HepG2 (cell line): ENCODE data around the gene MADCAM1. TPM values are rescaled to one million over a fixed set of nuclear protein-coding genes. Genes with fewer than 3 reads are reported as not detected.

Source experiments
- ATAC-seq: fragments of 200-7000 bp; cut with Tn5 transposase; 3 replicates; pipeline ENCODE4 v1.9.1; 2020; ENCODE audit warnings: mild to moderate bottlenecking, moderate library complexity
- BruUV-seq: library from RNA; stranded (reverse); fragments of 400-500 nt; replicated peaks from 2 replicates; lab custom pipeline; 2021; lab: Mats Ljungman, UMichigan
- CTCF ChIA-PET: fragments of 300-600 bp; formaldehyde crosslinking; extraction: SDS; loops from one replicate; lab custom pipeline; 2021; ENCODE audit warnings: low total read pairs, inconsistent platforms, low intra/inter-chr PET ratio; lab: Yijun Ruan, JAX
- POLR2A ChIA-PET: fragments of 350-600 bp; sonication (Branson Sonifier 250); formaldehyde crosslinking; loops from one replicate; lab custom pipeline; 2020; ENCODE audit warnings: antibody characterized with exemption, inconsistent platforms; lab: Yijun Ruan, JAX
- DNase-seq: peaks from one replicate; pipeline ENCODE4 v3.0.0-alpha.2; 2015; ENCODE audit warnings: low spot score
- FAIRE-seq: peaks from 3 replicates; lab custom pipeline; 2011; peaks lifted over from hg19 to GRCh38; lab: Jason Lieb, UNC
- H2AFZ ChIP-seq: one replicate; pipeline ENCODE4 v1.6.1; 2011; ENCODE audit warnings: low read length, inconsistent platforms
- H3K27ac ChIP-seq: fragments of 300-600 bp; 3 replicates; pipeline ENCODE4 v1.8.0; 2011; ENCODE audit warnings: mixed run types, mild to moderate bottlenecking, mixed read lengths, low read length, inconsistent platforms; ENCODE audit not compliant: insufficient read depth; ENCODE audit errors: extremely low read length
- H3K27me3 ChIP-seq, 2 experiments: fragments of 200-600 bp in 1 of 2; 2 replicates in 1 of 2; 3 replicates in 1 of 2; pipeline versions ENCODE4 v1.6.0 to v1.8.0; 2011; ENCODE audit warnings: low read length in 2 of 2, mild to moderate bottlenecking in 2 of 2, moderate library complexity in 2 of 2, inconsistent platforms in 1 of 2; ENCODE audit not compliant: insufficient read depth in 2 of 2, control insufficient read depth in 1 of 2
- H3K36me3 ChIP-seq, 2 experiments: fragments of 200-600 bp in 1 of 2; replicated peaks in 1 of 2; 2 replicates in 1 of 2; 3 replicates in 1 of 2; pipeline versions ENCODE4 v1.5.1 to v1.8.0; 2011; ENCODE audit warnings: low read length in 2 of 2, inconsistent platforms in 1 of 2; ENCODE audit not compliant: insufficient read depth in 2 of 2, control insufficient read depth in 1 of 2
- H3K4me1 ChIP-seq: 2 replicates; pipeline ENCODE4 v1.5.1; 2012; ENCODE audit warnings: low read length, inconsistent platforms; ENCODE audit not compliant: insufficient read depth
- H3K4me2 ChIP-seq: 2 replicates; pipeline ENCODE4 v1.6.0; 2011; ENCODE audit warnings: low read depth, low read length, inconsistent platforms
- H3K4me3 ChIP-seq, 3 experiments: fragments of 200-600 bp in 1 of 3; sonication (generic), shearing (Covaris generic) in 1 of 3; replicated peaks in 1 of 3; 2 replicates each; pipeline ENCODE4 v1.5.1; 2011 to 2016; ENCODE audit warnings: low read length in 3 of 3, inconsistent platforms in 2 of 3, low read depth in 2 of 3, mild to moderate bottlenecking in 2 of 3, control low read depth in 1 of 3, mixed read lengths in 1 of 3; ENCODE audit not compliant: insufficient read depth in 1 of 3
- H3K79me2 ChIP-seq: one replicate; pipeline ENCODE4 v1.6.1; 2011; ENCODE audit warnings: low read length, inconsistent platforms; ENCODE audit not compliant: insufficient read depth
- H3K9ac ChIP-seq: 2 replicates; pipeline ENCODE4 v1.6.0; 2011; ENCODE audit warnings: mild to moderate bottlenecking, low read depth, low read length, inconsistent platforms; ENCODE audit not compliant: insufficient read depth
- H3K9me3 ChIP-seq: 2 replicates; pipeline ENCODE4 v1.5.1; 2012; ENCODE audit warnings: mild to moderate bottlenecking, low read length
- H4K20me1 ChIP-seq: 2 replicates; pipeline ENCODE4 v1.6.0; 2011; ENCODE audit warnings: inconsistent platforms, mild to moderate bottlenecking, low read length, moderate library complexity; ENCODE audit not compliant: insufficient read depth
- DNMT1 ChIP-seq: sonication (generic); formaldehyde crosslinking; IDR thresholded peaks from 2 replicates; pipeline ENCODE4 v1.5.1; 2020; ENCODE audit warnings: mild to moderate bottlenecking, missing genetic modification reagents
- ELF4 ChIP-seq: sonication (generic); formaldehyde crosslinking; IDR thresholded peaks from 2 replicates; pipeline ENCODE4 v1.5.0; 2020; ENCODE audit warnings: missing genetic modification reagents, mild to moderate bottlenecking, moderate library complexity, borderline replicate concordance
- HNF4A ChIP-seq: sonication (generic); formaldehyde crosslinking; IDR thresholded peaks from 2 replicates; pipeline ENCODE4 v1.4.0; 2020; ENCODE audit warnings: missing genetic modification reagents
- HNRNPK ChIP-seq: fragments of 200-400 bp; formaldehyde crosslinking; IDR thresholded peaks from 2 replicates; pipeline ENCODE4 v1.6.1; 2018; ENCODE audit warnings: low read length, low read depth, moderate library complexity, mild to moderate bottlenecking; ENCODE audit not compliant: poor library complexity, severe bottlenecking
- LCORL ChIP-seq, 2 experiments: fragments of 450-650 bp in 1 of 2; sonication (generic) in 1 of 2; formaldehyde crosslinking in 1 of 2; IDR thresholded peaks; 2 replicates each; pipeline versions ENCODE4 v1.5.0 to v1.6.1; 2017 to 2020; ENCODE audit warnings: antibody characterized with exemption in 1 of 2, missing genetic modification reagents in 1 of 2
- MED1 ChIP-seq: sonication (generic); formaldehyde crosslinking; IDR thresholded peaks from 2 replicates; pipeline ENCODE4 v1.4.0; 2020; ENCODE audit warnings: missing genetic modification reagents
- MEIS2 ChIP-seq: sonication (generic); formaldehyde crosslinking; IDR thresholded peaks from 2 replicates; pipeline ENCODE4 v1.9.0; 2021; ENCODE audit warnings: mild to moderate bottlenecking, missing genetic modification reagents
- MIER2 ChIP-seq: IDR thresholded peaks from 2 replicates; pipeline ENCODE4 v1.6.1; 2016; ENCODE audit warnings: missing biosample characterization, missing genetic modification reagents
- MXD1 ChIP-seq: sonication (generic); formaldehyde crosslinking; IDR thresholded peaks from 2 replicates; pipeline ENCODE4 v1.4.0; 2020; ENCODE audit warnings: mild to moderate bottlenecking, missing genetic modification reagents
- NR2F6 ChIP-seq, 2 experiments: IDR thresholded peaks; 2 replicates each; pipeline ENCODE4 v1.6.1; 2016; ENCODE audit warnings: antibody characterized with exemption in 1 of 2, mild to moderate bottlenecking in 1 of 2
- REL ChIP-seq: sonication (generic); formaldehyde crosslinking; conservative IDR thresholded peaks from 2 replicates; pipeline ENCODE4 v1.8.0; 2022; ENCODE audit warnings: mild to moderate bottlenecking, missing genetic modification reagents, moderate library complexity
- RNF2 ChIP-seq: fragments of 450-650 bp; conservative IDR thresholded peaks from 2 replicates; pipeline ENCODE4 v1.6.1; 2016; ENCODE audit warnings: low read depth
- SCMH1 ChIP-seq: sonication (generic); formaldehyde crosslinking; IDR thresholded peaks from 2 replicates; pipeline ENCODE4 v1.9.0; 2021; ENCODE audit warnings: missing genetic modification reagents, mild to moderate bottlenecking, borderline replicate concordance
- SMAD9 ChIP-seq: sonication (generic); formaldehyde crosslinking; IDR thresholded peaks from 2 replicates; pipeline ENCODE4 v1.5.1; 2020; ENCODE audit warnings: mild to moderate bottlenecking, missing genetic modification reagents
- SNRNP70 ChIP-seq: fragments of 200-400 bp; formaldehyde crosslinking; IDR thresholded peaks from 2 replicates; pipeline ENCODE4 v1.6.1; 2017; ENCODE audit warnings: mild to moderate bottlenecking, low read depth, low read length, moderate library complexity
- ZBTB2 ChIP-seq: sonication (generic); formaldehyde crosslinking; IDR thresholded peaks from 2 replicates; pipeline ENCODE4 v1.8.0; 2022; ENCODE audit warnings: low read depth, missing genetic modification reagents
- ZBTB43 ChIP-seq: sonication (generic); formaldehyde crosslinking; conservative IDR thresholded peaks from 2 replicates; pipeline ENCODE4 v1.4.0; 2020; ENCODE audit warnings: missing genetic modification reagents
- ZKSCAN8 ChIP-seq: IDR thresholded peaks from 2 replicates; pipeline ENCODE4 v1.6.1; 2016; ENCODE audit warnings: borderline replicate concordance, missing genetic modification reagents, missing compliant biosample characterization
- ZNF691 ChIP-seq: sonication (generic); formaldehyde crosslinking; IDR thresholded peaks from 2 replicates; pipeline ENCODE4 v1.4.0; 2020; ENCODE audit warnings: missing genetic modification reagents, low read depth, mild to moderate bottlenecking, borderline replicate concordance
- ZNF839 ChIP-seq: sonication (generic); formaldehyde crosslinking; IDR thresholded peaks from 2 replicates; pipeline ENCODE4 v1.4.0; 2020; ENCODE audit warnings: missing genetic modification reagents, mild to moderate bottlenecking, borderline replicate concordance
- WGBS: methylation state at CpG from one replicate; pipeline ENCODE4 v1.1.6; 2017; ENCODE audit warnings: low lambda C conversion rate; 5-methylcytosine and 5-hydroxymethylcytosine counted together
- in situ Hi-C: cut with HindIII; loops from 2 replicates; pipeline ENCODE4 v1.10.0; 2017; ENCODE audit warnings: low pct_unique_long_range_greater_than_20kb; ENCODE audit not compliant: extremely low pct_ligation_motif_present
- intact Hi-C: fragments of 100-400 bp; cut with micrococcal nuclease; formaldehyde crosslinking; loops from one replicate; pipeline ENCODE4 v1.10.0; 2022; ENCODE audit not compliant: unreplicated experiment
- polyA plus RNA-seq, 8 experiments: library from polyadenylated mRNA; depleted of rRNA in 3 of 8; stranded (reverse) in 7 of 8; unstranded in 1 of 8; fragments of >200 nt; fragmentation: Illumina TruSeq in 4 of 8; extraction: Trizol in 4 of 8; gene quantifications; 2 replicates each; pipeline versions ENCODE4 v1.2.1 to v1.2.3, GENCODE V29; 2011 to 2016; ENCODE audit warnings: low read depth in 4 of 8, missing spikeins in 1 of 8, mixed read lengths in 1 of 8; ENCODE audit not compliant: insufficient read depth in 1 of 8
- total RNA-seq, 5 experiments: library from RNA; depleted of rRNA; stranded (reverse); fragments of >200 nt; fragmentation: Illumina TruSeq; extraction: Trizol; gene quantifications; 2 replicates each; pipeline ENCODE4 v1.2.3, GENCODE V29; 2016; ENCODE audit warnings: low read depth in 1 of 5

The MADCAM1 gene
- total and polyA plus RNA-seq, 2 of the 13 experiments (the other 11 are each of a cell fraction or from before 2014, with no cell fraction given), result 0.29 to 0.33 TPM

- Histone ChIP-seq H2AFZ (no peak overlapping the region), H3K36me3 (no peaks in the 10 kb centered on the region), H3K9ac (no peak overlapping the region), H3K9me3 (peaks cover 4% of the 10 kb centered on the region; the same call in 1 of the 2 replicates), H3K4me1 (peaks cover 37% of the 10 kb centered on the region), H3K27me3 (peaks cover 3 to 9% of the 10 kb centered on the region in 2 experiments; a peak in 4 of 5 replicates), H3K4me2 (no peak overlapping the region; the same call in 1 of the 2 replicates), H3K27ac (no peak overlapping the region), H3K4me3 (no peak overlapping the region), H4K20me1 (no peaks in the 10 kb centered on the region; the same call in 1 of the 2 replicates), H3K79me2 (no peaks in the 10 kb centered on the region)
- CTCF ChIA-PET, result no interaction called here
- POLR2A ChIA-PET, result no interaction called here
- DNase-seq, result no peak
- in situ Hi-C loops (loop anchor here (5.0 kb wide), 1 partner anchor 100 kb away; no protein-coding TSS in a partner anchor), intact Hi-C loops (no loop called here)
- WGBS, result 40% methylated on average over 15 of the region's 20 CpGs
- FAIRE-seq, result no peak
- BruUV-seq, result no TSS peak
- ATAC-seq, result peak; percentile 42
- TF ChIP-seq SNRNP70 (no peak), HNRNPK (no peak), MEIS2 (CRISPR knock-in tag) (no peak), ZBTB2 (CRISPR knock-in tag) (no peak), REL (CRISPR knock-in tag) (no peak), ZBTB43 (CRISPR knock-in tag) (no peak), SMAD9 (CRISPR knock-in tag) (no peak), RNF2 (no peak), SCMH1 (no peak), MED1 (CRISPR knock-in tag) (peak; percentile 17; the same call in 1 of the 2 replicates), ZKSCAN8 (CRISPR knock-in tag) (peak; percentile 100), DNMT1 (no peak), ELF4 (CRISPR knock-in tag) (no peak), ZNF839 (CRISPR knock-in tag) (no peak), MIER2 (CRISPR knock-in tag) (peak; percentile 91), HNF4A (CRISPR knock-in tag) (peak; percentile 62), LCORL (IDR thresholded peaks at IDR 0.05) (no peak), LCORL (CRISPR knock-in tag; IDR thresholded peaks at IDR 0.05) (0 out of 2 replicates have a peak, but pooled peaks have one; percentile 26), MXD1 (no peak), NR2F6 (IDR thresholded peaks at IDR 0.05) (peak; percentile 32; the same call in 1 of the 2 replicates), NR2F6 (CRISPR knock-in tag; IDR thresholded peaks at IDR 0.05) (peak; percentile 55; the same call in 1 of the 2 replicates), ZNF691 (CRISPR knock-in tag) (no peak)
Observed at GRCh38 chr19:482186-483041, 13.9 kb upstream of the MADCAM1 start.
